Measurements from ENCODE around the gene CMTM2. TPM values are rescaled to one million over a fixed set of nuclear protein-coding genes. Genes with fewer than 3 reads are reported as not detected.
"Not testable (repeated sequence)": the region's sequence is repeated elsewhere in the genome, so short reads cannot be mapped to it uniquely, and the experiment has no call there.

Gene CMTM2
- total RNA-seq, 2 experiments from 2014 or later = not detected

DNA sequence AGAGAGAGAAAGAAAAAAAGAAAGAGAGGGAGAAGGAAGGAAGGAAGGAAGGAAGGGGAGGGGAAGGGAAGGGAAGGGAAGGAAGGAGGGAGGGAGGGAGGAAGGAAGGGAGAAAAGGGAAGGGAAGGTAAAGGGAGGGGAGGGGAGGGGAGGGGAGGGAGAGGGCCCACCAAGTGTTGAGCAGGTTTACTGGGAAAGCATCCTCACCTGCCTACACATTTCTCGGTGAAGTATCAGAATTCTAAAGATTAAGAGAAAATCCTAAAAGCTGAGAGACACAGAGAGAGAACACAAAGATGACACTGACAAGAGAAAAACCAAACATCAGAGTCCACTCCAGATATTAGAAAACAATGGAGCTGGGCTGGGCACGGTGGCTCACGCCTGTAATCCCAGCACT is 13.0 kb downstream of the CMTM2 start:
- no peak for TF ChIP-seq CTCF (IDR thresholded peaks at IDR 0.05)
- CTCF ChIA-PET = no interaction called here
- intact Hi-C loops (cut with DNase I, micrococcal nuclease) = no loop called here
- Histone ChIP-seq H3K36me3 (ENCODE audit: insufficient read depth, low read length) (no peaks in the 10 kb centered on the region), H3K27me3 (ENCODE audit: control insufficient read depth in 1 of 2, insufficient read depth in 2 of 2, low read length in 2 of 2) (no peaks in the 10 kb centered on the region), H3K4me3 (ENCODE audit: low read length) (no peak overlapping the region), H3K27ac (ENCODE audit: low read depth in 1 of 2, low read length in 2 of 2) (no peak overlapping the region), H3K9me3 (ENCODE audit: control insufficient read depth in 1 of 2, insufficient read depth in 1 of 2, low read length in 2 of 2) (no peaks in the 10 kb centered on the region), H3K4me1 (ENCODE audit: insufficient read depth, low read length) (peaks cover 30% of the 10 kb centered on the region)
- POLR2A ChIA-PET = no interaction called here
- H3K9me3 Mint-ChIP-seq = no peaks in the 10 kb centered on the region
- no peak for ATAC-seq (ENCODE audit: poor library complexity)
- H3K4me3 Mint-ChIP-seq = no peak overlapping the region
- no peak overlapping the region for H3K27ac Mint-ChIP-seq
- no peaks in the 10 kb centered on the region for H3K36me3 Mint-ChIP-seq (ENCODE audit: low read depth)
- peaks cover 38% of the 10 kb centered on the region for H3K4me1 Mint-ChIP-seq (ENCODE audit: low read depth)
- no peak for DNase-seq
- no peaks in the 10 kb centered on the region for H3K27me3 Mint-ChIP-seq

GRCh38 chr16:66592814-66593213 is 13.6 kb downstream of the CMTM2 start:
- ATAC-seq (ENCODE audit: poor library complexity) = no peak
- H3K36me3 Mint-ChIP-seq (ENCODE audit: low read depth) = no peaks in the 10 kb centered on the region
- Histone ChIP-seq H3K27ac (ENCODE audit: low read depth in 1 of 2, low read length in 2 of 2) (no peak overlapping the region), H3K36me3 (ENCODE audit: insufficient read depth, low read length) (no peaks in the 10 kb centered on the region), H3K9me3 (ENCODE audit: control insufficient read depth in 1 of 2, insufficient read depth in 1 of 2, low read length in 2 of 2) (no peaks in the 10 kb centered on the region), H3K27me3 (ENCODE audit: control insufficient read depth in 1 of 2, insufficient read depth in 2 of 2, low read length in 2 of 2) (no peaks in the 10 kb centered on the region), H3K4me1 (ENCODE audit: insufficient read depth, low read length) (peaks cover 29% of the 10 kb centered on the region), H3K4me3 (ENCODE audit: low read length) (no peak overlapping the region)
- H3K4me1 Mint-ChIP-seq (ENCODE audit: low read depth) = peaks cover 37% of the 10 kb centered on the region
- H3K27me3 Mint-ChIP-seq = no peaks in the 10 kb centered on the region
- H3K9me3 Mint-ChIP-seq = no peaks in the 10 kb centered on the region
- CTCF ChIA-PET = no interaction called here
- TF ChIP-seq CTCF (IDR thresholded peaks at IDR 0.05) = no peak
- H3K4me3 Mint-ChIP-seq = no peak overlapping the region
- POLR2A ChIA-PET = no interaction called here
- no peak overlapping the region for H3K27ac Mint-ChIP-seq
- intact Hi-C loops (cut with DNase I, micrococcal nuclease) = no loop called here
- DNase-seq = no peak

DNA sequence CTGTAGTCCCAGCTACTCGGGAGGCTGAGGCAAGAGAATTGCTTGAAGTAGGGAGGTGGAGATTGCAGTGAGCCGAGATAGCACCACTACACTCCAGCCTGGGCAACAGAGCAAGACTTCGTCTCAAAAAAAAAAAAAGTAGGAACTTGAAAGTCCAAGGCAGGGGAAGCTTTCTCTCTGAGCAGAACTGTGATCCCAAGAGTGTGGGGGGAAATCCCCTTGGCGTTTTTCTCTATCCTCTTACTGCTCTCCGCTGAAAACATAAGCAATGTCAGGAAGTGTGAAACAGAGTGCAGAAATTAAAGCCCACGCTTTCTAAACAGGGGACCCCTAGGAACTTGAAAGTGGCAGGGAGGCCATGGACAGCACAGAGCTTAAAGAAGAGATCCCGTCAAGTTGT is 15.5 kb downstream of the CMTM2 start:
- Histone ChIP-seq H3K4me3 (ENCODE audit: low read length) (no peak overlapping the region), H3K27ac (ENCODE audit: low read depth in 1 of 2, low read length in 2 of 2) (no peak overlapping the region), H3K4me1 (ENCODE audit: insufficient read depth, low read length) (peaks cover 24% of the 10 kb centered on the region), H3K27me3 (ENCODE audit: control insufficient read depth in 1 of 2, insufficient read depth in 2 of 2, low read length in 2 of 2) (no peaks in the 10 kb centered on the region), H3K9me3 (ENCODE audit: control insufficient read depth in 1 of 2, insufficient read depth in 1 of 2, low read length in 2 of 2) (no peaks in the 10 kb centered on the region), H3K36me3 (ENCODE audit: insufficient read depth, low read length) (no peaks in the 10 kb centered on the region)
- Mint-ChIP-seq H3K4me1 (ENCODE audit: low read depth) (peaks cover 34% of the 10 kb centered on the region), H3K27me3 (no peaks in the 10 kb centered on the region), H3K27ac (no peak overlapping the region), H3K4me3 (no peak overlapping the region), H3K9me3 (no peaks in the 10 kb centered on the region), H3K36me3 (ENCODE audit: low read depth) (no peaks in the 10 kb centered on the region)
- DNase-seq (no peak), ATAC-seq (ENCODE audit: poor library complexity) (no peak)
- intact Hi-C loops (cut with DNase I, micrococcal nuclease) = no loop called here
- ChIA-PET CTCF (no interaction called here), POLR2A (no interaction called here)
- TF ChIP-seq CTCF (IDR thresholded peaks at IDR 0.05) = no peak

GRCh38 chr16:66596559-66596958 is 17.3 kb downstream of the CMTM2 start:
- ATAC-seq (ENCODE audit: poor library complexity); DNase-seq; H3K27me3 ChIP-seq (ENCODE audit: control insufficient read depth in 1 of 2, insufficient read depth in 2 of 2, low read length in 2 of 2); H3K27ac Mint-ChIP-seq; H3K9me3 ChIP-seq (ENCODE audit: control insufficient read depth in 1 of 2, insufficient read depth in 1 of 2, low read length in 2 of 2); intact Hi-C loops (cut with DNase I, micrococcal nuclease); H3K36me3 ChIP-seq (ENCODE audit: insufficient read depth, low read length); H3K36me3 Mint-ChIP-seq (ENCODE audit: low read depth); H3K4me3 ChIP-seq (ENCODE audit: low read length); H3K27ac ChIP-seq (ENCODE audit: low read depth in 1 of 2, low read length in 2 of 2); H3K27me3 Mint-ChIP-seq; H3K4me3 Mint-ChIP-seq; H3K9me3 Mint-ChIP-seq; POLR2A ChIA-PET: not testable (repeated sequence)
- H3K4me1 ChIP-seq (ENCODE audit: insufficient read depth, low read length) = peaks cover 13% of the 10 kb centered on the region
- peaks cover 35% of the 10 kb centered on the region for H3K4me1 Mint-ChIP-seq (ENCODE audit: low read depth)
- CTCF ChIA-PET = interaction anchor here (0.7 kb wide), 1 partner anchor 65 kb away, joined by 3 read pairs; no protein-coding TSS in a partner anchor

Data from CD4-positive, alpha-beta T cell (primary cell).